Neural crest cell (in vitro differentiated cells): ENCODE measurements around the gene SORBS1. TPM values are rescaled to one million over a fixed set of nuclear protein-coding genes. Genes with fewer than 3 reads are reported as not detected.
"Not testable (repeated sequence)": the region's sequence is repeated elsewhere in the genome, so short reads cannot be mapped to it uniquely, and the experiment has no call there.

Experiments used
- DNase-seq: peaks from one replicate; pipeline ENCODE4 v3.0.0; 2021; ENCODE audit warnings: low read depth, mixed read lengths, low spot score
- H3K27ac Mint-ChIP-seq: one replicate; pipeline ENCODE4 v1.8.0; 2021; ENCODE audit warnings: mild to moderate bottlenecking, mixed read lengths; ENCODE audit not compliant: unreplicated experiment
- H3K27me3 Mint-ChIP-seq: 2 replicates; pipeline ENCODE4 v1.8.0; 2021; ENCODE audit warnings: low read depth, mild to moderate bottlenecking, mixed read lengths
- H3K36me3 Mint-ChIP-seq: 2 replicates; pipeline ENCODE4 v1.8.0; 2021; ENCODE audit warnings: low read depth, mild to moderate bottlenecking, mixed read lengths
- H3K4me1 Mint-ChIP-seq: 2 replicates; pipeline ENCODE4 v1.8.0; 2021; ENCODE audit warnings: mixed read lengths
- H3K4me3 Mint-ChIP-seq: one replicate; pipeline ENCODE4 v1.8.0; 2021; ENCODE audit warnings: mild to moderate bottlenecking, mixed read lengths
- H3K9me3 Mint-ChIP-seq: 2 replicates; pipeline ENCODE4 v1.8.0; 2021; ENCODE audit warnings: mixed read lengths
- total RNA-seq: library from RNA; stranded (reverse); gene quantifications from 2 replicates; pipeline ENCODE4 v1.2.1, GENCODE V29; 2021
- TF ChIP-seq, protein P1 (sequence below): fragments of 200-600 bp; sonication (generic); conservative IDR thresholded peaks from 2 replicates; pipeline ENCODE4 v1.5.0; 2021; ENCODE audit warnings: antibody characterized with exemption, mild to moderate bottlenecking

Gene SORBS1
- total RNA-seq, 1 donor from 2014 or later: 15.3 TPM

DNA sequence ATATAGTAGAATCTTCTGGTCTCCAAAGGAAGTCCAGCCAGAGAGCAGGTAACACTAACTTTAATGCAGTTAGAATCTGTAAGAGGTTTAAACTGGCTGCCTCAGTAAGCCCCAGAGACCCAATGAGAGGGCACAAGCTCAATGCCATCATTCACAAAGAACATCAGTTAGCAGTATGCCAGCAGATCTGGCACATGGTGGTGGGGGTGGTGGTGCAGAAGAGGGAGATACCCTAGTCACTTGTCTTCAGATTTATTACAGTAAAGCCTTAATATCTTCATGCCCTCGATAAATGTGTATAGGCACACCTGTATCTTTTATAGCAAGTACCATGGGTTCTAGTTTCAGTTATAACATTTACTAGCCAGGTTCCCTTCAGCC is 86.2 kb downstream of the SORBS1 start:
- no peak overlapping the region for H3K27ac Mint-ChIP-seq
- H3K9me3 Mint-ChIP-seq: no peaks in the 10 kb centered on the region
- no peak overlapping the region for H3K4me3 Mint-ChIP-seq
- TF ChIP-seq, protein P1, sequence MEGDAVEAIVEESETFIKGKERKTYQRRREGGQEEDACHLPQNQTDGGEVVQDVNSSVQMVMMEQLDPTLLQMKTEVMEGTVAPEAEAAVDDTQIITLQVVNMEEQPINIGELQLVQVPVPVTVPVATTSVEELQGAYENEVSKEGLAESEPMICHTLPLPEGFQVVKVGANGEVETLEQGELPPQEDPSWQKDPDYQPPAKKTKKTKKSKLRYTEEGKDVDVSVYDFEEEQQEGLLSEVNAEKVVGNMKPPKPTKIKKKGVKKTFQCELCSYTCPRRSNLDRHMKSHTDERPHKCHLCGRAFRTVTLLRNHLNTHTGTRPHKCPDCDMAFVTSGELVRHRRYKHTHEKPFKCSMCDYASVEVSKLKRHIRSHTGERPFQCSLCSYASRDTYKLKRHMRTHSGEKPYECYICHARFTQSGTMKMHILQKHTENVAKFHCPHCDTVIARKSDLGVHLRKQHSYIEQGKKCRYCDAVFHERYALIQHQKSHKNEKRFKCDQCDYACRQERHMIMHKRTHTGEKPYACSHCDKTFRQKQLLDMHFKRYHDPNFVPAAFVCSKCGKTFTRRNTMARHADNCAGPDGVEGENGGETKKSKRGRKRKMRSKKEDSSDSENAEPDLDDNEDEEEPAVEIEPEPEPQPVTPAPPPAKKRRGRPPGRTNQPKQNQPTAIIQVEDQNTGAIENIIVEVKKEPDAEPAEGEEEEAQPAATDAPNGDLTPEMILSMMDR: no peak
- H3K36me3 Mint-ChIP-seq: no peaks in the 10 kb centered on the region
- peaks cover 54% of the 10 kb centered on the region for H3K4me1 Mint-ChIP-seq
- no peak for DNase-seq
- H3K27me3 Mint-ChIP-seq: no peaks in the 10 kb centered on the region

DNA sequence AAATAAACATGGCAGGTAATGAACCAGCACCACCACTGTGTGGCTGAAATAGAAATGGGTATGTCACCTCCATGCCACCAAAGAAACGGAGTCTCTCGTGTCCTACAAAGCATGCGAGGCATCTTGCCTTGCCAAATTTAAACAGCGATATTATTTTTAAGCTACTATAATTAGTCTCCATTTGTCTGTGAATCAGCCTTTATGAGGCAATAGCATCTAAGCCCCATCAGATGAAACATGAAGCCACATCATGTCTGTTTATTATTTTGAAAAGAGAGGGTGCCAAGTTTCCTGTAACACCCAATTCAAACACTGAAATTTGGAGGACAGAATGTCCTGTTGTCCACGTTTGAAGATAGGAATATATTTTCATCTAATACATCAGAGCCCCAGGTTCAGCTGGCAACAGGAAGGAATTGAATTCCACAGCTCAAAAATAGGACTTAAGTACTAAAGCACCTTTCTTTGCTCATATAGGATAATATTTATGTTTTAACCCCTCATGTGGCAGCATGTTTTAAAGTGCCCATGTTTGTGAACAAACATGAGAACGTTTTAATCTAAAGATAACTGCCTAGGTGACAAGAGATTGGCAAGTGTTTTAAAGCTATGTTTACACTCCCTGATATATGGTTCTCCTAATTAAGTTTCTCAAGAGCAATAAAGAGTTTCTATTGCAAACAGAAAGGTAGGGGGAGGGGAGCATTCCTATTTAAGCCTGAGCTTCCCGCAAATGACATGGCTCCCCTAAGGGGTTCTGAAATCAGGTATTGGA is 86.8 kb downstream of the SORBS1 start:
- no peaks in the 10 kb centered on the region for H3K36me3 Mint-ChIP-seq
- no peak for DNase-seq
- no peak overlapping the region for H3K4me3 Mint-ChIP-seq
- no peaks in the 10 kb centered on the region for H3K9me3 Mint-ChIP-seq
- TF ChIP-seq, protein P1: no peak
- peaks cover 56% of the 10 kb centered on the region for H3K4me1 Mint-ChIP-seq
- H3K27me3 Mint-ChIP-seq: no peaks in the 10 kb centered on the region
- no peak overlapping the region for H3K27ac Mint-ChIP-seq

DNA sequence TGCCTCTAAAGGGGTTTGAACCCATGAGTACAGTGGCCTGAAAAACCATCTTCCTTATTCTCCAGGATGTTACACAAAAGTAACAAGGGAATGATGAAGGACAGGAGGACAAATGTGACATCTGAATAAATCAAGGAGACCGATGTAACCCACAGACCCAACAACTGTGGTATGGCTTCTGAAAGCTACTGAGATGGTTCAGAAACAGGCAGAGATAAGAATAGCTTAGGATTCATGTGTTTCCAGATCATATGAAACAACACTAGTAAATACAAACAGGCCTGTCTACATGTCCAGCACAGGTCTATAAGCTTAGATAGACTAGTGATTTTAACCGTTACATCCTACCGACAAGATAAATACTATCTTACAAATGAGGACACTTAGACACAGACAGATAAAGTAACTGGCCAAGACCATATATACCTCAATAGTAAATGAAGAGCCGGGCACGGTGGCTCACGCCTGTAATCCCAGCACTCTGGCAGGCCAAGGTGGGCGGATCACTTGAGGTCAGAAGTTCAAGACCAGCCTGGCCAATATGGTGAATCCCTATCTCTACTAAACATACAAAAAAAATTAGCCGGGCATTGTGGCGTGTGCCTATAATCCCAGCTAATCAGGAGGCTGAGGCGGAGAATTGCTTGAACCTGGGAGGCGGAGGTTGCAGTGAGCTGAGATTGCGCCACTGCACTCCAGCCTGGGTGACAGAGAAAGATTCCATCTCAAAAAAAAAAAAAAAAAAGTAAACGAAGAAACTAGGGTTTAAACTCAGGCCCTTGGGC is 88.7 kb downstream of the SORBS1 start:
- Mint-ChIP-seq H3K4me3 (no peak overlapping the region), H3K36me3 (no peaks in the 10 kb centered on the region), H3K9me3 (no peaks in the 10 kb centered on the region), H3K4me1 (peaks cover 59% of the 10 kb centered on the region), H3K27ac (no peak overlapping the region), H3K27me3 (no peaks in the 10 kb centered on the region)
- DNase-seq: no peak
- TF ChIP-seq, protein P1: no peak

DNA sequence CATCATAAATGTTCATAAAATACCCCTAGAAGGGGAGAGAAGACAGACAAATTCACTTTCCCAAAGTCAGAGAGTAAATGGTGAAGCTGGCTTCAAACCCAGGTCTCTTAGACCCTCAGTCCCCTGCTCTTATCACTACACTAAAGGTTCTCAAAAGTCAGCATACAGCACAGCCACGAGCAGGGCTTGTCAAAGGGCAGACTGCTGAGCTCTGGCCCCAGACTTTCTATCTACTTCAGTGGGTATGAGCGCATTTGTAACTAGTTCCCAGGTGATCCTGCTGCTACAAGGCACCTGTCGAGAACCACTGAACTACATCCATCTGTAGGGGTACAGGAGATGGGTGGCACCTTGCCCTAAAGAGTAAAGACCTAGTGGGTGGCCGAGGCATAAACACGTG is 91.5 kb downstream of the SORBS1 start:
- Mint-ChIP-seq H3K9me3 (no peaks in the 10 kb centered on the region), H3K36me3 (no peaks in the 10 kb centered on the region), H3K27me3 (no peaks in the 10 kb centered on the region), H3K27ac (peak overlapping the region; percentile 37), H3K4me1 (peaks cover 60% of the 10 kb centered on the region), H3K4me3 (no peak overlapping the region)
- DNase-seq: no peak
- TF ChIP-seq, protein P1: no peak

GRCh38 chr10:95469251-95469650 is 91.9 kb downstream of the SORBS1 start:
- no peak for DNase-seq
- H3K4me3 Mint-ChIP-seq: no peak overlapping the region
- H3K4me1 Mint-ChIP-seq: peaks cover 60% of the 10 kb centered on the region
- H3K27ac Mint-ChIP-seq: peak overlapping the region; percentile 37
- H3K36me3 Mint-ChIP-seq: no peaks in the 10 kb centered on the region
- TF ChIP-seq, protein P1: no peak
- no peaks in the 10 kb centered on the region for H3K9me3 Mint-ChIP-seq
- H3K27me3 Mint-ChIP-seq: no peaks in the 10 kb centered on the region

DNA sequence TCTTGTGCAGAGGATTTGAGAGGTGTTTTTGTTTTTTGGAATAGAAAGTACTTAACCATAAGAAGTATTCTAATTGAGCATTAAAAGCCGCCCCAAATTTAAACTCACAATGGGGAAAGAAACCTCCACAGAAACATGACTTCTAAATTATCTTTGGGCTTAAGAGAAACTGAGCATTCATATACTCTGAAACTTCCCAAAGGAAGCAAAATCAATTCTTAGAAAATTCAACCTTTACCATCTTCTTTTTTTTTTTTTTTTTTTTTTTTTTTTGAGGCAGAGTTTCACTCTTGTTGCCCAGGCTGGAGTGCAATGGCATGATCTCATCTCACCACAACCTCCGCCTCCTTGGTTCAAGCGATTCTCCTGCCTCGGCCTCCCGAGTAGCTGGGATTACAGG is 93.5 kb downstream of the SORBS1 start:
- H3K36me3 Mint-ChIP-seq, H3K27me3 Mint-ChIP-seq, DNase-seq, H3K9me3 Mint-ChIP-seq: not testable (repeated sequence)
- peaks cover 60% of the 10 kb centered on the region for H3K4me1 Mint-ChIP-seq
- H3K4me3 Mint-ChIP-seq: peak overlapping the region; percentile 79
- peak overlapping the region; percentile 90 for H3K27ac Mint-ChIP-seq
